GM15510 (cell line): ENCODE measurements around the gene DBP.

Source experiments
- POLR2A ChIP-seq: IDR thresholded peaks from 3 replicates; pipeline ENCODE4 v1.6.1; 2011; ENCODE audit warnings: borderline replicate concordance; ENCODE audit not compliant: insufficient read length; ENCODE audit errors: extremely low read depth

Gene DBP

GRCh38 chr19:48624791-48625723, 12.1 kb downstream of the DBP start:
- TF ChIP-seq POLR2A, result no peak

DNA sequence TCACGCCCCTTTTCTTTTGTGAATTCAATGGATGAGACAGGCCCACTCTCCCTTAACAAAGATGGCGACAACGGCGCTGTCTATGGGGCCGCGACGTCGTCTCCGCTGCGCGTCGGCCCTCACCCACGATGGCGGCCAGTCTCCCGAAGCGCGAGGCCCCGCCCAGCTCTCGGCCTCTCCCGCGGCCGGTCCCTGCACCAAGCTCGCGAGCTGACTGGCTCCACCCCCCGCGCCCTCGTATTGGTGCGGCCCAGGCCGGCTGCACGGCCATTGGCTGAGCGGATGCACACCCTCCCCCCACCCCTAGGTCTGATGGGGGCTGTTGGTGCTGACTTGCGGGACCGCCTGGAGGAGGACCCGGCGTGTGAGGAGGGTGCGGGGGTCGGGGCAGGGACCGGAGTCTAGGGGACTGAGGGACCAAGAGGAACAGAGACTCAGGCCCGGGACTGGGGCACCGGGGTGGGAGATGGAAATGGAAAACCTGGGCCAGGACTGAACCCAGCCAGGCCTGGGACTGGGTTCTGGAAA, 13.0 kb downstream of the DBP start:
- TF ChIP-seq POLR2A, result peak; percentile 23

DNA sequence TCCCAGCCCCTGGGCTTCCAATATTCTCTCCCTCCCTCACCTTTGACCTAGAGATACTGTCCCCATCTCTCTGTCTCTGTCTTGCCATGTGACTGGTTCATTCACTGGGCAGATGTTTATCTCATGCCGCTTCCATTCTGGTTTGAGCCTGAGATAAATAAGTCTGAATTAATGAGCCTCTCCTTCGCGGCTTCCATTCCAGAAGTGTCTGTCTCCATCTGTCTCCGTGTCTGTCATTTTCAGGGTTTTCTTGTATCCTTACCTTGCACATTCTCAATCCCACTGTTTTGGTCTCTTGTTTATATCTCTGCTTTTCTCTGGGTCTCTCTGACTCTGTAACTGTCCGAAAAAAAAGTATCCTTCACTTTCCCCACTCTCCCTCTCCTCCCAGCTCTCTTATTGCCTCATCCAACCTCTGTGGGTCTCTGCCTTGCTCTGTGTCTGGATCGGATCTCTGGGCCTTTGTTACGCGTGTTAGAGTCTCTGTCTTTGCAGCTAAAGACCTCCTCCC, 13.6 kb downstream of the DBP start:
- TF ChIP-seq POLR2A, result no peak

- TF ChIP-seq POLR2A, result no peak
These were observed 17.2 kb downstream of the DBP start for GRCh38 chr19:48619692-48620585.

DNA sequence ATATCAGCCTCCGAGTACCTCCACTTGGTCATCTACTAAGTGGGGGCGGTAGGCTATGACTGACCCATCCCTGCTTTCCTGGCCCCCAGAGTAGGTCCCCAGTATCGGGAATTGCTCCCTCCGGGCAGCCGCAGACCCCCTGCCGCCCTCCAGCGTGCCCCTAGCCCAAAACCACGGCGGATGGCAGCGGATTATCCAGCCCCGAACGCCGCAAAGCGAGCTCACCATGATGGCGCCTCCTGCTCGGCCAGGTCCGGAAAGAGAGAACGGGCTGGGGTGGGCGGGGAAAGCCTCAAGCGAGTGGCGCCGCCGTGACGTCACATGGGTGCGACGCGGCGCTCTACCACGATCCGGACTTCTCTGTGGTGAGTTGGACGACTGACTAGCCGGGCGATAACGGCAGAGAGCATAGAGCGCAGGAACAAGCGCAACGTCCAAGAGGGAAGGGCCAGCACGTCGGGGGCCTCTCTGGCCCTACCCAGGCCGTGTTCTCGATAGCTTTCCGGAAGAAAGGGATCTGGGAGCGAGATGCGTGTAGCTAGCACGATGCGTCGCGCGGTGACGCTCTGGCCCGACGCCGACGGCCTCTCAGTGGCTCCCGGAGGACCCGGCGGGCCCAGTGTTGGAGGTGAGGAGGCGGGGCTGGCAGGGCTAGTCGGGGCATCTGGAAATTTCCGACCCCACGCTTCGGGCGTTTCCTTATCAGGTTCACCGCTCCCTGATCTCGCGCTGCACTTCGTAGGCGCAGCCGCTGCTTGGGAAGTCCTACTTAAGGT, 18.1 kb downstream of the DBP start, which contains the start of the genes RPL18 and SPHK2:
TSS of gene RPL18 (minus strand) at position 263 of the 776 bp plus-strand sequence. CDS start at position 228, 35 bp downstream.
TSS of gene SPHK2 (plus strand) at position 591 of the 776 bp plus-strand sequence. CDS start 1,009 bp downstream, outside the sequence.
- TF ChIP-seq POLR2A, result peak; percentile 97

DNA sequence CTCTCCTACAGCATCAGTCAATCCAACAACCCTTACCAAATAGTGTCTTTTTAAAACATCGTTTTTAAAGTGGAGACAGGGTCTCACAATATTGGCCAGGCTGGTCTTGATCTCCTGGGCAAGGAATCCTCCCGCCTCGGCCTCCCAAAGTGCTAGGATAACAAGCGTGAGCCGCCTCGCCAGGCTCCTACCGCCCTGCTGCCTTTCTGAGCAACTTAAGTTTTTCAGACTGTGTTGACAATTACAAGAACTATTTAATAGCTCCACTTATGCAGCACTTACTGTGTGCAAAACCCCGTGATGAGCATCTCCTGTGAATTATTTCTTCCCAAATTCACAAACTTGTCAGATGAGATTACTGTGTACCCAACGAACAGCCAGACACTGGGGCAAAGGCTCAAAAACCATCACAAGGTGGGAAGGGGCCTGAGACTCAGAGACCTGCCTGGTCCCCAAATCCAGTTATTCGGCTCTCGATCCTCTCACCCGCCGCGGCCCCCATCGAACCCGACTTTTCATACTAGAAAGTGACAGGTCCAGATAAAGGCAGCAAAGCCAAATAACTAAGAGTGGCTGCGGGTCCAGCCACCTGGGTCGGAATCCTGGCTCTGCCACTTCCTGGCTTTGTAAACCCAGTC, 18.8 kb downstream of the DBP start:
- TF ChIP-seq POLR2A, result no peak

- TF ChIP-seq POLR2A, result no peak
These were observed 19.8 kb downstream of the DBP start for GRCh38 chr19:48617146-48617937.

DNA sequence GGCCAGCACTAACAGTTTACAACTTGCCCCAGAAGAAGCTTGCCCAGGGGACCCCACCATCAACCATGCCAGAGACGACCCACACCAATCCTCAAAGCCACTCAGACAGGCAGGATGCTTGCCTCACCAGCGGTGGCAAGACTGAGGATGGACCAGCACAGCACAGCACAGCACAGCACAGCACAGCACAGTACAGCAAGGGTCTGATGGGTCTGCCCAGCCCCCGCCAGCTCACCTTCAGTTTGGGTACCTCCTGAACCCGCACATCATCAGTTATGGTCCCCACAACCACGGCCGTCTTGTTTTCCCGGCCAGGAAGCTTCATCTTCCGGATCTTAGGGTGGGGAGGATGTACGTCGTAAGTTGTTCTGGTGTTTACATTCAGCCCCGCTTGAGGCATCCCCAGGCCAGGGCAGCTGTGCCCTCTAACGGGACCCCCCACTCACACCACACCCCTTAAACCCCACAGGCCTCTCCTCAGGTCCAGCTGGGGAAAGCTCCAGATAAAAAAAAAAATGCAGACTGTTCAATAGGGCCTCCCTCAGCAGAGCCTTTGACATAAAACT, 20.6 kb downstream of the DBP start:
- peak; percentile 22 for TF ChIP-seq POLR2A

DNA sequence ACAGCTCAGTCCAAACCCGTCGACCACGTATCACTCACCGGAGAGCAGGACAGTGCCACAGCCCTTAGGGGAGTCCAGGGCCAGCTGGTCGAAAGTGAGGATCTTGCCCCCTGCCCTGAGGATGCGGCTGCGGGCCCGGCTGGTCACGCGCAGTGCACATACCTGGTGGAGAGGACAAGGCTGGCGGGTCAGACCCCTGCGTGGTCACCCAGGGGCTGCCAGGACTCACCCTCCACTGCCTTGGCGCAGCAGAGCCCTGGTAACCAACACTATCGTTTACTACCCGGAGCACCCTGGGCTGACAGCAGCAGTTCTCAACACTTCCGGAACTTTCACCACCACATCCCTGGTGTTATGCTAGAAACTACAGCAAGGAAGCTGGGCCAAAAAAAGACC, 21.1 kb downstream of the DBP start:
- no peak for TF ChIP-seq POLR2A

GRCh38 chr19:48615231-48616040, 21.7 kb downstream of the DBP start:
- TF ChIP-seq POLR2A, result no peak

DNA sequence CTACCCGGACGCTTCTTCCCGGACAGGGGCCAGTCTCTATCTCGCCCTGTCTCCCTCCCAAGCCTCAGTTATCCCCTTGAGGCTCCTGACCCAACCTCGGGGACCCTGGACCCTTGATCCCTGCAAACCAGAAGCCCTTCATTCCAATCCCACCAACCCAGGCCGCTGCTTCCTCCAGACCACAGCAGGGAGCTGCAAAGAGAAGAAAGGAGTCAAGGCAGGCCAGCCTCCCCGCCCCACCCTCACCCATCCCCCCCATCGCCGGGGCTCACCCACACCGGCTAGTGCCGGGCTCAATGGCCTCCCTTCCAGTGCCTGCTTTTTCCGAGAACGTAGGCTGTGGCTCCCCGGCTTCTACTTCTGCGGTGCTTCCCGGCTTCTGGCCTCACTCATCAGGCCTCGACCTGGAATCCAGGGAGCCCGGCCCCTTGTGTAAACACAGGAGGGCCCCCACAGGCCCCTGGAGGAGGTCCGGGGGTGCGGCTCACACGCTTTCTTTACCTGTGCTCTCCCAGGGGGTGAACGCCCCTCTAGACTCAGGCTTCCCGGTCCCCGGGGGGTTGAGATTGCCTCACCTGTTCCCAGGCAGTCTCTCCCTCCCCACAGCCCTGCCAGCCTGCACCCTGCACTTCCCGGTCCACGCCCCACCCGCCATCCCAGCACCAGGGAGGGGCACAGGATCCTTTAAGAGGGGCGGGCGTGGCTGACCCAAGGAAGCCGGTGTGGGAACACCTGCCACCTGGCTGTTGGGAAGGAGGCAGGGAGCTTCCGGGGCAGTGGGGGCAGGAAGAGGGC, 22.5 kb downstream of the DBP start, which contains the start of gene FAM83E:
TSS of gene FAM83E (minus strand) at position 641 of the 795 bp plus-strand sequence. CDS start 1,704 bp downstream, outside the sequence.
- TF ChIP-seq POLR2A, result no peak
